HG03196 (cell line): ENCODE measurements around the gene DNM3.
"Not testable (repeated sequence)": the region's sequence is repeated elsewhere in the genome, so short reads cannot be mapped to it uniquely, and the experiment has no call there.

ENCODE experiments used
- ATAC-seq: cut with Tn5 transposase; IDR thresholded peaks from one replicate; pipeline ENCODE4 v1.9.1; 2021; ENCODE audit not compliant: unreplicated experiment

The DNM3 gene

DNA sequence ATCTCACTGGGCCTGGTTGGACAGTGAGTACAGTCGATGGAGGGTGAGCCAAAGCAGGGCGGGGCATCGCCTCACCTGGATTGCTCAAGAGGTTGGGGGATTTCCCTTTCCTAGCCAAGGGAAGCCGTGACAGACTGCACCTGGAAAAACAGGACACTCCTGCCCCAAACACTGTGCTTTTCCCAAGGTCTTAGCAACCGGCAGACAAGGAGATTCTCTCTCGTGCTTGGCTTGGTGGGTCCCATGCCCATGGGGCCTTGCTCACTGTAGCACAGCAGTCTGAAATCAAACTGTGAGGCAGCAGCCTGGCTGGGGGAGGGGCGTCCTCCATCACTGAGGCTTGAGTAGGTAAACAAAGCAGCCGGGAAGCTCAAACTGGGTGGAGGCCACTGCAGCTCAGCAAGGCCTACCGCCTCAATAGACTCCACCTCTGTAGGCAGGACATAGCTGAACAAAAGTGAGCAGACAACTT lies 590.5 kb downstream of the DNM3 start:
- ATAC-seq, result no peak

DNA sequence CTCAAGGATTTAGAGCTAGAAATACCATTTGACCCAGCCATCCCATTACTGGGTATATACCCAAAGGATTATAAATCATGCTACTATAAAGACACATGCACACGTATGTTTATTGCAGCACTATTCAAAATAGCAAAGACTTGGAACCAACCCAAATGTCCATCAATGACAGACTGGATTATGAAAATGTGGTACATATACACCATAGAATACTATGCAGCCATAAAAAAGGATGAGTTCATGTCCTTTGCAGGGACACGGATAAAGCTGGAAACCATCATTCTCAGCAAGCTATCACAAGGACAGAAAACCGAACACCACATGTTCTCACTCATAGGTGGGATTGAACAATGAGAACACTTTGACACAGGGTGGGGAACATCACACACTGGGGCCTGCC lies 595.9 kb downstream of the DNM3 start:
- not testable (repeated sequence) for ATAC-seq

- ATAC-seq, result no peak
Measured at GRCh38 chr1:172442404-172442803, 601.1 kb downstream of the DNM3 start.

- ATAC-seq, result no peak
Measured at GRCh38 chr1:172442843-172443565, 601.7 kb downstream of the DNM3 start.

DNA sequence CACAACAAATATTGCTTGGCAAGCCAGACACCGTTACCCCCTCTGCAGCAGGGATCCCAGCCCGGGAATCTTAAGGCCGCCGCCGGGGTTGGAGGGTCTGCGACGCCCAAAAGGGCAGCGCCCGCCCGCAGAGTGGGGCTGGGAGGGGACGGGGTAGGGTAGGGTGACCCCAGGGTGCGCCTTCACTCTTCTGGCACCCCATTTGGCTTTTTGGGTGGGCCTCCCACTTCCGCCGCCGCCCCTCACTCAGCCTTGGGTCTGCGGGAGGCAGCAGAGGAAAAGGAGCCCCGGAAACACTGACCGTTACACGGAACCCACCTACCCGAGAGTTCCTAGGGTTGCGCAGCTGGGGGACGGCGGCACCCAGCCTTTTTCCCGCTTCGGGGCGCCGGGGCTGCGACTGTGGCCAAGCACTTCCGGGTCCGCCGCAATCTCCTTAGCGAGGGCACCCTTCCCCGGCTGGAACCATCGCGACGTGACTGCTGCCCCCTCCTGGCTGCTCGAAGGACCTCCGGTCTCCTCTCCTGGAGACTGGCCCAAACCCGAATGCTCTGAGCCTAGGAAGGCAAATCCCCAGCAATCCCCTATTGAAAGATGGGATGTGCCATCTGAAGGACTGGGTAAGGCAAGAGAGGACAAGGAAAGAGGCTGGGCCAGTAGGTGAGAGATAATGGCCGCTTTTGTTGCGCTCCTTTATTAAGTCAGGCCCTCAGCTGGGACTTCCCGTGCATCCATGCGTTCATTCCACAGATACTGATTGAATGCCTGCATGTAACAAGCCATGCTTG lies 602.6 kb downstream of the DNM3 start, which contains the start of gene PIGC:
Gene PIGC, minus strand, starts transcription at position 404 of the 788 bp plus-strand sequence. CDS start 1,447 bp downstream, outside the sequence.
- ATAC-seq, result peak; percentile 99

DNA sequence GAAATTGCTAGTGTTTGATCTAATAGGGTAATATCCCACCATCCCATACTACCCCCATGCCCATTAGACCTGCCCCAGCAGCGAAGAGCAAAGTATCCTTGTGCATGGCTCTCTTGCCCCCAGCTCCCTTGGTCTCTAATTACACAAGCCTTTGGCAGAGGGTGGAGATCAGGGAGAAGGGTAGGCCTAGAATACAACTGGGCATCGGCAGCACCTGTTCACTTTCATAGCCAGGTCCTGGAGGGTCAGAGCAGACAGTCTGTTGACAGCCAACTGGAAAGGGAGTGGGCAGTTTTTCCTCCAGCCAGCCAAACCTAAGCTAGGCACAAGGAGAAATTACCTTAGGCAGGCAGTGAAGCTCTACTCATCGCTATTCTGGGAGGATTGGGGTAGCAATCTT lies 605.2 kb downstream of the DNM3 start:
- no peak for ATAC-seq

DNA sequence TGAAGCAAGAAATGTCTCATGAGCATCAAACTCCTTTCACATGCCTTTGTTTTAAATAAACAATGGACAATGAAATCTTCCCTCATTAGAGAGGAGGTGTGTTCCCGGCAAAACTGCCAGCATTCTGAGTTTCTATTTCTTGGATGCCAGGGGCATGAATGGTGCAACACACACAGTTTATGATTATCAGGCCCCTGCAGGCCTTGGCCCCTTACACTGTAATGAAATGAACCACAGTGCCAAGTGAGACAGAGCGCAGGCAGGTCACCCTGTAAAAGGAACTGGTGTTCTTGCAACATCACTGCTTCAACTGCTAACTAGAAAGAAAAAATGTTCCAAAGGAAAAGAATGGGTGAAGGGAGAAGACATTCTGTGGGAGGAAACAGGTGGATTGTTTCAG lies 606.3 kb downstream of the DNM3 start:
- no peak for ATAC-seq

DNA sequence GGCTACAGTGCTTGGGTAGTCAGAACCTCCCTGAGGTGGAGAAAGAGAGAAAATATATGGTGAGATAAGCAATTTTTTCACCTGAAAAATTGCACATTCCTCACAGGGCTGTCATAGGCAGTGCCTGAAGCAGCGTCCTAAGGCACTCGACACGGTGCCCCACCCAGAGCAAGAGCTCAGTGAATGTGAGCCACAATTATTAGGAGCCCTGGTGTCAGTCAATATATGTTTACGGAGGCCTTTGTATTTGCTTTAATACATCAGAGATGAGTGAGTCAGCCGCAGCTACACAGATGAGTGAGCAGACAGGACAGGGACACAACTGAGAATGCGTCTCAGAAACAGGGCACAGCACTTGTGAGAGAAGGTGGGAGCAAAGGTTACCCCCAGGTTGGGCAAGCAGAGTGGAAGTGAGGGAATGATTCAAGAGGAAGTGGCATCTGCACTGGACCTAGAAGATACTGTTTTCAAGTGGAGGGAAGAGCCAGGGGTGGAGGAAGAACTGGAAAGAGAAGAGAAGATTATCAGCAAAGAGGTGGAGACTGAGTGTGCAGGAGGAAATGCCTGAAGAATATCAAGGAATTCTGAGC lies 607.8 kb downstream of the DNM3 start:
- no peak for ATAC-seq

- ATAC-seq, result no peak
Measured at GRCh38 chr1:172449585-172450523, 608.6 kb downstream of the DNM3 start.

DNA sequence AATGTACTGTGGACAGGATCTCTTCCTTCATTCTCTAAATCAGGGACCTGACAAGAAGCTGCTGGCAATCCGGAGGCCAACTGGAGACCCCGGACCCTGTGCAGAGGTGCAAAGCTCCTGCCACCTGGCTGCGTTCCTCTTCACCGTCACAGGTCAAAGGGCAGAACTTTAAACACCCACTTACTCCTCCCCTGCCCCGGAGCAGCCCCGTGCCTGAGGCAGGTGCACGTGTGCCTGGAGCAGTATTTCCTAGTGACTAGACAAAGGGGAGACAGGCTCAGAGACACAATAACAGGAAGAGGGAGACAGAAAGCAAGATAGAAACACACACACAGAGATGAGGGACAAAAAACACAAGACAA lies 609.2 kb downstream of the DNM3 start:
- ATAC-seq, result no peak

GRCh38 chr1:172451002-172451443 lies 609.7 kb downstream of the DNM3 start:
- no peak for ATAC-seq

DNA sequence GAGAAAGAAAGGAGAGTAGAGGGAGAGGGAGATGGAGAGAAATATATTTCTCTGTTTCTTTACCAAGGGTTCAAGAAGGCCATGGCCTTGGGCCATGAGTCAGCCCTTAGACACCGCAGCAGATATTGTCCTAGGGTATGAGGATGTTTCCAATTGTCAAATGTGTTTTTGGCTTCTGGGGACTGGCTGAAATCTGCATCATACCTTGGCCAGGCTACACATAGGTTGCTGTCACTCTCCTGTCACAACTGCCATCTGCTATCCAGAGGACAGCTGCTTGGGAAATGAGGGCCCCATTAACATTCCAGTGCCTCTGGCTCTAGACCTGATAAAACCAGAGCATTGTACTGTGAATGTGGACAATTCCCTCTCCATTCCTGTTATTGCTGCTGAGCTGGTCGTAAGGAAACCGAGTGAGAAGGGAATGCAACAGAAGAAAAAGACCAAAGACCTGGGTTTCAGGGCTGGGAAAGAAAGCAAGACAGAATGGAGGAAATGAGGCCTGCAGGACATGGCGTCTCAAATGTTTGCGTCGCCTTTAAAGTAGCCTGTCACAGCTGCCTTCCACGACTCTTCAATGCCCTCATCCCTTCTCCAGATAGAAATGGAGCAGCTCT lies 611.3 kb downstream of the DNM3 start:
- ATAC-seq, result no peak

- no peak for ATAC-seq
Measured at GRCh38 chr1:172453153-172453545, 611.9 kb downstream of the DNM3 start.

- no peak for ATAC-seq
Measured at GRCh38 chr1:172453607-172454006, 612.3 kb downstream of the DNM3 start.

DNA sequence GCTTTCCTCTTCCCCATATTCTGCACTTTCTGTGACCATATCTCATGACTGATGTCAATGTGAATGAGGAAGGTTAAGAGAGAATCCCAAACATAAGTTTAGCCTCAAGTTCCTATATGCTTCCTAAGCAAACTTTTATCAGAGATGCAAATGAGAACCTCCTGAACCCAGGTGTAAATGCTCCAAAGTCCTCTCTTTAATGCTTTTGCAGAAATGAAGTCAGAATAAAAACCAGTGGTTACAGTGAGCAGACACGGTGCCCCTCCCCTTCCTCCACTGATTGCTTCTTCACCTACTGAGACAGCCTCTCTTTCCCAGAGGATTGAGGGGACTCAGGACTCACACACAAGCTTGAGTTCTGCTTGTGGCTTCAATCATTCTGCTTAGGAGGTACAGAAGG lies 614.2 kb downstream of the DNM3 start:
- no peak for ATAC-seq

- ATAC-seq, result no peak
Measured at GRCh38 chr1:172456344-172456769, 615.1 kb downstream of the DNM3 start.

GRCh38 chr1:172457479-172458130 lies 616.3 kb downstream of the DNM3 start:
- ATAC-seq, result no peak

GRCh38 chr1:172460177-172460576 lies 618.9 kb downstream of the DNM3 start:
- no peak for ATAC-seq

GRCh38 chr1:172460887-172461315 lies 619.6 kb downstream of the DNM3 start:
- no peak for ATAC-seq
